ENCODE data around the gene KCNIP3.

The KCNIP3 gene

DNA sequence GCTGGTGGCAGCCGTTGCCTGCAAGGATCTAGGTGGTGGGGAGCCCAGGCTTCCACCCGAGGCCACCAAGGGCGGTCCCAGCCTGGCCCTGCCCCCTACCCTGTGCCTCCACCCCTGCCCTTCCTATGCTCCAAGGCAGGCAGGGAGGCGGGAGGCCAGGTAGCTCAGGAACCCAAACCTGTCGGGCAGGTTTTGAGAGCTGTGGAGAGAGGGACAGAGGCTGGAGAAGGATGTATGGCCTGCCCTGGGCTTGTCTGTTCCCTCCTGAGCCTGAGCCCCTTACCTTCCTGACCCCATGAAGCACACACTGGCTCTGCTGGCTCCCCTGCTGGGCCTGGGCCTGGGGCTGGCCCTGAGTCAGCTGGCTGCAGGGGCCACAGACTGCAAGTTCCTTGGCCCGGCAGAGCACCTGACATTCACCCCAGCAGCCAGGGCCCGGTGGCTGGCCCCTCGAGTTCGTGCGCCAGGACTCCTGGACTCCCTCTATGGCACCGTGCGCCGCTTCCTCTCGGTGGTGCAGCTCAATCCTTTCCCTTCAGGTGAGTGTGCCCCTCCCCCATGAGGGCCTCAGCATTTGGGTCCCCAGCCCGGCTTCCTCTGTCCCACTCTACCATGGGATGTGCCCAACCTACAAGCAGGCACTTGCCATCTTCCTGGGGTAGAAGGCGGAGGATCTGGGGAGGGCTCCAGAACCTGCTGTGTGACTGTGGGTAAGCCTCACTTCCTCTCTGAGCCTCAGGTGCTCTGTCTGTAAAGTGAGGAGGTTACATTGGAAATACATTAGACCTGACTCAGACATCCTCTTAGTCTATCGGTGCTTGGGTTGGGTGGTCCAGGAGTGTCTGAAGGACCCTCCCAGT, 22.6 kb upstream of the KCNIP3 start, which contains the start of gene PROM2:
Gene PROM2, plus strand, starts transcription at position 159 of the 860 bp plus-strand sequence. Its CDS starts 137 bp downstream, at position 296.
- no peaks in the 10 kb centered on the region for H3K9me3 ChIP-seq (ENCODE audit: control insufficient read depth, insufficient read depth, low read depth, low read length)
- TF ChIP-seq GLIS1 (tag by site-specific recombination; IDR thresholded peaks at IDR 0.05) (no peak), REPIN1 (tag by site-specific recombination; IDR thresholded peaks at IDR 0.05; ENCODE audit: low read depth) (no peak), ZNF169 (tag by site-specific recombination; IDR thresholded peaks at IDR 0.05) (no peak), ZNF248 (tag by site-specific recombination; IDR thresholded peaks at IDR 0.05) (no peak), ZNF37A (tag by site-specific recombination; IDR thresholded peaks at IDR 0.05) (no peak), ZNF16 (tag by site-specific recombination; IDR thresholded peaks at IDR 0.05; ENCODE audit: low read depth) (no peak), ZNF843 (tag by site-specific recombination; IDR thresholded peaks at IDR 0.05) (no peak), ZNF138 (tag by site-specific recombination; IDR thresholded peaks at IDR 0.05; ENCODE audit: borderline replicate concordance) (no peak), ZNF585B (tag by site-specific recombination; IDR thresholded peaks at IDR 0.05) (no peak), ZNF48 (tag by site-specific recombination; IDR thresholded peaks at IDR 0.05) (no peak), ZNF529 (tag by site-specific recombination; IDR thresholded peaks at IDR 0.05; ENCODE audit: insufficient replicate concordance) (no peak), ZNF571 (tag by site-specific recombination; IDR thresholded peaks at IDR 0.05) (no peak), ZNF530 (tag by site-specific recombination; IDR thresholded peaks at IDR 0.05; ENCODE audit: low read depth) (no peak)
- ChIA-PET POLR2A (no interaction called here), CTCF (no interaction called here)
- H3K4me1 ChIP-seq (ENCODE audit: control insufficient read depth, insufficient read depth, low read length): no peaks in the 10 kb centered on the region
- H3K27ac ChIP-seq (ENCODE audit: extremely low read depth, low read depth, low read length): no peak within 1 kb of the TSS
- H3K4me3 ChIP-seq (ENCODE audit: low read depth, low read length): no peak within 1 kb of the TSS
- H3K36me3 ChIP-seq (ENCODE audit: control insufficient read depth in 2 of 2, insufficient read depth in 1 of 2, low read length in 2 of 2): no peaks in the 10 kb centered on the region

DNA sequence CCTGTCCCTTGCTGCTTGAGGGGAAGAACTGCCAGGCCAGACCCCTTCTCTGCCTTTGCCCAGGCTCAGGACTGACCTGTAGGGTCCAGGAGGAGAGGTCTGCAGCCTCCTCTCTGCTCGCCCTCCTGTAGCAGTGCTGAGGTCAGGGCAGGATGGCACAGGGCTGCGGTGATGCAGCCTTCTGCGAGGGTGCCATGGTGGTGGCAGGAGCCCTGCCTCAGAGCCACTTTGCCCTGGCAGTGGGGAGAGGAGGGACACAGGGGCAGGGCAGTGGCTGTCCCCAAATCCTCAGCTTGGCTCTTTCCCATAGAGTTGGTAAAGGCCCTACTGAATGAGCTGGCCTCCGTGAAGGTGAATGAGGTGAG, 22.0 kb upstream of the KCNIP3 start:
- Histone ChIP-seq H3K27ac (ENCODE audit: extremely low read depth, low read depth, low read length) (no peak overlapping the region), H3K4me3 (ENCODE audit: low read depth, low read length) (no peak overlapping the region), H3K9me3 (ENCODE audit: control insufficient read depth, insufficient read depth, low read depth, low read length) (no peaks in the 10 kb centered on the region), H3K4me1 (ENCODE audit: control insufficient read depth, insufficient read depth, low read length) (no peaks in the 10 kb centered on the region), H3K36me3 (ENCODE audit: control insufficient read depth in 2 of 2, insufficient read depth in 1 of 2, low read length in 2 of 2) (no peaks in the 10 kb centered on the region)
- TF ChIP-seq ZNF202 (tag by site-specific recombination; IDR thresholded peaks at IDR 0.05; ENCODE audit: borderline replicate concordance) (no peak), ZNF701 (tag by site-specific recombination; IDR thresholded peaks at IDR 0.05) (no peak), ZNF155 (tag by site-specific recombination; IDR thresholded peaks at IDR 0.05) (no peak)
- TF ChIP-seq, protein P1, sequence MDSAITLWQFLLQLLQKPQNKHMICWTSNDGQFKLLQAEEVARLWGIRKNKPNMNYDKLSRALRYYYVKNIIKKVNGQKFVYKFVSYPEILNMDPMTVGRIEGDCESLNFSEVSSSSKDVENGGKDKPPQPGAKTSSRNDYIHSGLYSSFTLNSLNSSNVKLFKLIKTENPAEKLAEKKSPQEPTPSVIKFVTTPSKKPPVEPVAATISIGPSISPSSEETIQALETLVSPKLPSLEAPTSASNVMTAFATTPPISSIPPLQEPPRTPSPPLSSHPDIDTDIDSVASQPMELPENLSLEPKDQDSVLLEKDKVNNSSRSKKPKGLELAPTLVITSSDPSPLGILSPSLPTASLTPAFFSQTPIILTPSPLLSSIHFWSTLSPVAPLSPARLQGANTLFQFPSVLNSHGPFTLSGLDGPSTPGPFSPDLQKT (IDR thresholded peaks at IDR 0.05; ENCODE audit: borderline replicate concordance, low read depth, low read length): no peak
- TF ChIP-seq, protein P2, sequence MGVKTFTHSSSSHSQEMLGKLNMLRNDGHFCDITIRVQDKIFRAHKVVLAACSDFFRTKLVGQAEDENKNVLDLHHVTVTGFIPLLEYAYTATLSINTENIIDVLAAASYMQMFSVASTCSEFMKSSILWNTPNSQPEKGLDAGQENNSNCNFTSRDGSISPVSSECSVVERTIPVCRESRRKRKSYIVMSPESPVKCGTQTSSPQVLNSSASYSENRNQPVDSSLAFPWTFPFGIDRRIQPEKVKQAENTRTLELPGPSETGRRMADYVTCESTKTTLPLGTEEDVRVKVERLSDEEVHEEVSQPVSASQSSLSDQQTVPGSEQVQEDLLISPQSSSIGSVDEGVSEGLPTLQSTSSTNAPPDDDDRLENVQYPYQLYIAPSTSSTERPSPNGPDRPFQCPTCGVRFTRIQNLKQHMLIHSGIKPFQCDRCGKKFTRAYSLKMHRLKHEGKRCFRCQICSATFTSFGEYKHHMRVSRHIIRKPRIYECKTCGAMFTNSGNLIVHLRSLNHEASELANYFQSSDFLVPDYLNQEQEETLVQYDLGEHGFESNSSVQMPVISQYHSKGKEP (tag by site-specific recombination; IDR thresholded peaks at IDR 0.05): no peak
- TF ChIP-seq, protein P3, sequence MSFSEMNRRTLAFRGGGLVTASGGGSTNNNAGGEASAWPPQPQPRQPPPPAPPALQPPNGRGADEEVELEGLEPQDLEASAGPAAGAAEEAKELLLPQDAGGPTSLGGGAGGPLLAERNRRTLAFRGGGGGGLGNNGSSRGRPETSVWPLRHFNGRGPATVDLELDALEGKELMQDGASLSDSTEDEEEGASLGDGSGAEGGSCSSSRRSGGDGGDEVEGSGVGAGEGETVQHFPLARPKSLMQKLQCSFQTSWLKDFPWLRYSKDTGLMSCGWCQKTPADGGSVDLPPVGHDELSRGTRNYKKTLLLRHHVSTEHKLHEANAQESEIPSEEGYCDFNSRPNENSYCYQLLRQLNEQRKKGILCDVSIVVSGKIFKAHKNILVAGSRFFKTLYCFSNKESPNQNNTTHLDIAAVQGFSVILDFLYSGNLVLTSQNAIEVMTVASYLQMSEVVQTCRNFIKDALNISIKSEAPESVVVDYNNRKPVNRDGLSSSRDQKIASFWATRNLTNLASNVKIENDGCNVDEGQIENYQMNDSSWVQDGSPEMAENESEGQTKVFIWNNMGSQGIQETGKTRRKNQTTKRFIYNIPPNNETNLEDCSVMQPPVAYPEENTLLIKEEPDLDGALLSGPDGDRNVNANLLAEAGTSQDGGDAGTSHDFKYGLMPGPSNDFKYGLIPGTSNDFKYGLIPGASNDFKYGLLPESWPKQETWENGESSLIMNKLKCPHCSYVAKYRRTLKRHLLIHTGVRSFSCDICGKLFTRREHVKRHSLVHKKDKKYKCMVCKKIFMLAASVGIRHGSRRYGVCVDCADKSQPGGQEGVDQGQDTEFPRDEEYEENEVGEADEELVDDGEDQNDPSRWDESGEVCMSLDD (tag by site-specific recombination; IDR thresholded peaks at IDR 0.05): no peak
- TF ChIP-seq, protein P4, sequence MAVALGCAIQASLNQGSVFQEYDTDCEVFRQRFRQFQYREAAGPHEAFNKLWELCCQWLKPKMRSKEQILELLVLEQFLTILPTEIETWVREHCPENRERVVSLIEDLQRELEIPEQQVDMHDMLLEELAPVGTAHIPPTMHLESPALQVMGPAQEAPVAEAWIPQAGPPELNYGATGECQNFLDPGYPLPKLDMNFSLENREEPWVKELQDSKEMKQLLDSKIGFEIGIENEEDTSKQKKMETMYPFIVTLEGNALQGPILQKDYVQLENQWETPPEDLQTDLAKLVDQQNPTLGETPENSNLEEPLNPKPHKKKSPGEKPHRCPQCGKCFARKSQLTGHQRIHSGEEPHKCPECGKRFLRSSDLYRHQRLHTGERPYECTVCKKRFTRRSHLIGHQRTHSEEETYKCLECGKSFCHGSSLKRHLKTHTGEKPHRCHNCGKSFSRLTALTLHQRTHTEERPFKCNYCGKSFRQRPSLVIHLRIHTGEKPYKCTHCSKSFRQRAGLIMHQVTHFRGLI (tag by site-specific recombination; IDR thresholded peaks at IDR 0.05): no peak
- TF ChIP-seq, protein P5, sequence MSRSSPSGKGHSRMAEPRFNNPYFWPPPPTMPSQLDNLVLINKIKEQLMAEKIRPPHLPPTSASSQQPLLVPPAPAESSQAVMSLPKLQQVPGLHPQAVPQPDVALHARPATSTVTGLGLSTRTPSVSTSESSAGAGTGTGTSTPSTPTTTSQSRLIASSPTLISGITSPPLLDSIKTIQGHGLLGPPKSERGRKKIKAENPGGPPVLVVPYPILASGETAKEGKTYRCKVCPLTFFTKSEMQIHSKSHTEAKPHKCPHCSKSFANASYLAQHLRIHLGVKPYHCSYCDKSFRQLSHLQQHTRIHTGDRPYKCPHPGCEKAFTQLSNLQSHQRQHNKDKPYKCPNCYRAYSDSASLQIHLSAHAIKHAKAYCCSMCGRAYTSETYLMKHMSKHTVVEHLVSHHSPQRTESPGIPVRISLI (tag by site-specific recombination; IDR thresholded peaks at IDR 0.05): no peak
- TF ChIP-seq, protein P6, sequence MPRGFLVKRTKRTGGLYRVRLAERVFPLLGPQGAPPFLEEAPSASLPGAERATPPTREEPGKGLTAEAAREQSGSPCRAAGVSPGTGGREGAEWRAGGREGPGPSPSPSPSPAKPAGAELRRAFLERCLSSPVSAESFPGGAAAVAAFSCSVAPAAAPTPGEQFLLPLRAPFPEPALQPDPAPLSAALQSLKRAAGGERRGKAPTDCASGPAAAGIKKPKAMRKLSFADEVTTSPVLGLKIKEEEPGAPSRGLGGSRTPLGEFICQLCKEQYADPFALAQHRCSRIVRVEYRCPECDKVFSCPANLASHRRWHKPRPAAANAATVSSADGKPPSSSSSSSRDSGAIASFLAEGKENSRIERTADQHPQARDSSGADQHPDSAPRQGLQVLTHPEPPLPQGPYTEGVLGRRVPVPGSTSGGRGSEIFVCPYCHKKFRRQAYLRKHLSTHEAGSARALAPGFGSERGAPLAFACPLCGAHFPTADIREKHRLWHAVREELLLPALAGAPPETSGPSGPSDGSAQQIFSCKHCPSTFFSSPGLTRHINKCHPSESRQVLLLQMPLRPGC (tag by site-specific recombination; IDR thresholded peaks at IDR 0.05): no peak
- ChIA-PET CTCF (interaction anchor here (0.6 kb wide), 1 partner anchor 122 kb away, joined by 4 read pairs; no protein-coding TSS in a partner anchor), POLR2A (no interaction called here)
